K562 (cell line): ENCODE results near the gene TOX2.

Experiments used
- HNRNPUL1 ChIP-seq: fragments of 200-400 bp; formaldehyde crosslinking; IDR thresholded peaks from 2 replicates; pipeline ENCODE4 v1.6.1; 2017; ENCODE audit warnings: low read length
- TF ChIP-seq, protein P1 (sequence below), 3 experiments: IDR thresholded peaks in 2 of 3; conservative IDR thresholded peaks in 1 of 3; 2 replicates each; pipeline ENCODE4 v1.5.1; 2011 to 2012; ENCODE audit warnings: low read length in 3 of 3, mild to moderate bottlenecking in 3 of 3, control low read depth in 2 of 3, improper control_type of control experiment in 1 of 3, inconsistent platforms in 1 of 3, low read depth in 1 of 3, mixed read lengths in 1 of 3, moderate library complexity in 1 of 3; ENCODE audit not compliant: insufficient read depth in 2 of 3

DNA sequence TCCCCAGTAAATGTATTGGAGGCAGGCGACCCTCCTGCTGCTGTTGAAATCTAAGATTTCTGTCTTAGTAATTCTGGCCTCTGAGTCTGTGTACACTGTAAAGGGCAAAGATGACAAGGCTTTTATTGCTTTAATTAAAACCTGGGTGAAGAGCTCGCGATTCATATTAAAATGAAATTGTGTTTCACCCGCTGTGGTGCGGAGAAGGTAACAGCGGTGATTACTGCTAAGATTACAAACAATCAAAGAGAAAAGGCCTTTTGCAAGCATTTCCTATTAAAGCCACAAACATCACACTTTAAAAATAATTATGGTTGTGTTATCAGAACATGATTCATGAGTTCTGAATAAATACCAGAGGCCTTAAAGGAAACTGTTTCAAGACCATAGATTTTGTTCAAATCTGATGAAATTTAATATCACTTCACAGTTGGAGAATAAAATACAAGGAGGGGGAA is 69.3 kb downstream of the TOX2 start:
- TF ChIP-seq, protein P1, sequence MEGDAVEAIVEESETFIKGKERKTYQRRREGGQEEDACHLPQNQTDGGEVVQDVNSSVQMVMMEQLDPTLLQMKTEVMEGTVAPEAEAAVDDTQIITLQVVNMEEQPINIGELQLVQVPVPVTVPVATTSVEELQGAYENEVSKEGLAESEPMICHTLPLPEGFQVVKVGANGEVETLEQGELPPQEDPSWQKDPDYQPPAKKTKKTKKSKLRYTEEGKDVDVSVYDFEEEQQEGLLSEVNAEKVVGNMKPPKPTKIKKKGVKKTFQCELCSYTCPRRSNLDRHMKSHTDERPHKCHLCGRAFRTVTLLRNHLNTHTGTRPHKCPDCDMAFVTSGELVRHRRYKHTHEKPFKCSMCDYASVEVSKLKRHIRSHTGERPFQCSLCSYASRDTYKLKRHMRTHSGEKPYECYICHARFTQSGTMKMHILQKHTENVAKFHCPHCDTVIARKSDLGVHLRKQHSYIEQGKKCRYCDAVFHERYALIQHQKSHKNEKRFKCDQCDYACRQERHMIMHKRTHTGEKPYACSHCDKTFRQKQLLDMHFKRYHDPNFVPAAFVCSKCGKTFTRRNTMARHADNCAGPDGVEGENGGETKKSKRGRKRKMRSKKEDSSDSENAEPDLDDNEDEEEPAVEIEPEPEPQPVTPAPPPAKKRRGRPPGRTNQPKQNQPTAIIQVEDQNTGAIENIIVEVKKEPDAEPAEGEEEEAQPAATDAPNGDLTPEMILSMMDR (IDR thresholded peaks at IDR 0.05 in 2 of 3, conservative IDR thresholded peaks at IDR 0.05 in 1 of 3; ENCODE audit: insufficient read depth in 2 of 3, low read depth in 1 of 3, low read length in 3 of 3) = no peak
- no peak for TF ChIP-seq HNRNPUL1
